ENCODE results near the gene THOC1.

GRCh38 chr18:261398-262073 lies 6.3 kb downstream of the THOC1 start:
- TF ChIP-seq CTCF (IDR thresholded peaks at IDR 0.05) (no peak), POLR2A (IDR thresholded peaks at IDR 0.05) (no peak)

Measured in adrenal gland (tissue), 5 donors.